ENCODE results near the gene PROKR2.

The PROKR2 gene

GRCh38 chr20:5316188-5317158 is at the start of gene PROKR2:
Gene PROKR2 (minus strand): TSS chr20:5316954. CDS start chr20:5314369, 2,585 bp downstream.
- DNase-seq (ENCODE audit: low read depth in 2 of 2): no peak

- no peak for DNase-seq (ENCODE audit: low read depth in 2 of 2)
Observed at GRCh38 chr20:5364997-5365597, 48.3 kb upstream of the PROKR2 start.

GRCh38 chr20:5364136-5364821 is 47.5 kb upstream of the PROKR2 start:
- DNase-seq (ENCODE audit: low read depth in 2 of 2): no peak

GRCh38 chr20:5362771-5363170 is 46.0 kb upstream of the PROKR2 start:
- DNase-seq (ENCODE audit: low read depth in 2 of 2): no peak

- DNase-seq (ENCODE audit: low read depth in 2 of 2): no peak
Observed at GRCh38 chr20:5361176-5361575, 44.4 kb upstream of the PROKR2 start.

- DNase-seq (ENCODE audit: low read depth in 2 of 2): no peak
Observed at GRCh38 chr20:5357946-5358345, 41.2 kb upstream of the PROKR2 start.

- no peak for DNase-seq (ENCODE audit: low read depth in 2 of 2)
Observed at GRCh38 chr20:5356941-5357340, 40.2 kb upstream of the PROKR2 start.

GRCh38 chr20:5354901-5355300 is 38.1 kb upstream of the PROKR2 start:
- DNase-seq (ENCODE audit: low read depth in 2 of 2): no peak

GRCh38 chr20:5353624-5354496 is 37.1 kb upstream of the PROKR2 start:
- DNase-seq (ENCODE audit: low read depth in 2 of 2): no peak

GRCh38 chr20:5349448-5349847 is 32.7 kb upstream of the PROKR2 start:
- DNase-seq (ENCODE audit: low read depth in 2 of 2): no peak

- DNase-seq (ENCODE audit: low read depth in 2 of 2): no peak
Observed at GRCh38 chr20:5342021-5342420, 25.3 kb upstream of the PROKR2 start.

GRCh38 chr20:5331340-5331739 is 14.6 kb upstream of the PROKR2 start:
- no peak for DNase-seq (ENCODE audit: low read depth in 2 of 2)

- DNase-seq (ENCODE audit: low read depth in 2 of 2): no peak
Observed at GRCh38 chr20:5328268-5328667, 11.5 kb upstream of the PROKR2 start.

- DNase-seq (ENCODE audit: low read depth in 2 of 2): no peak
Observed at GRCh38 chr20:5327356-5327755, 10.6 kb upstream of the PROKR2 start.

GRCh38 chr20:5315807-5316187 is 957 bp downstream of the PROKR2 start:
- DNase-seq (ENCODE audit: low read depth in 2 of 2): no peak

GRCh38 chr20:5313916-5314315 is 2.8 kb downstream of the PROKR2 start:
- no peak for DNase-seq (ENCODE audit: low read depth in 2 of 2)

GRCh38 chr20:5312518-5312917 is 4.2 kb downstream of the PROKR2 start:
- DNase-seq (ENCODE audit: low read depth in 2 of 2): no peak

- DNase-seq (ENCODE audit: low read depth in 2 of 2): no peak
Observed at GRCh38 chr20:5309971-5310370, 6.8 kb downstream of the PROKR2 start.

GRCh38 chr20:5298811-5299210 is 17.9 kb downstream of the PROKR2 start:
- DNase-seq (ENCODE audit: low read depth in 2 of 2): no peak

GRCh38 chr20:5297280-5298004 is 19.3 kb downstream of the PROKR2 start:
- no peak for DNase-seq (ENCODE audit: low read depth in 2 of 2)

GRCh38 chr20:5290596-5290995 is 26.2 kb downstream of the PROKR2 start:
- no peak for DNase-seq (ENCODE audit: low read depth in 2 of 2)

All from stimulated activated CD8-positive, alpha-beta memory T cell treated with anti-CD3 and anti-CD28 coated beads, Interleukin-2, amount 100 ng/mL, for 1 hour (primary cell).